ENCODE measurements around the gene CPSF3.

DNA sequence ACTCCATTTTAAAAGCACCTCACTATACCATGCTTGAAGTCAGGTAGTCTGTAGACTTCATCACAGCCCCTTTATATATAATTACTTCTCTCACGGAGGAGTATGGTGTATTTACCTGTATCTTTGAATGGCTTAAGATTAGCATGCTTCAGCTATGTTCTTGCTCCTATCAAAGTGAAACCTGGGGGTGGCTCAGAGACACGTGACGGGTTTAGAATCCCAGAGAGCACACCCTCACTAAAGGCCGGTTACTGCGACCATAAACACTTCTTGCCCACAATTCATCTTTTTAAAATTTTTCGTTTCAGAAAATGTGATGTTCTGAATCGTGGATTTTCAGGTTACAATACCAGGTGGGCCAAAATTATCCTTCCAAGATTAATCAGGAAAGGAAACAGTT, 54.5 kb downstream of the CPSF3 start:
- TF ChIP-seq, protein P1, sequence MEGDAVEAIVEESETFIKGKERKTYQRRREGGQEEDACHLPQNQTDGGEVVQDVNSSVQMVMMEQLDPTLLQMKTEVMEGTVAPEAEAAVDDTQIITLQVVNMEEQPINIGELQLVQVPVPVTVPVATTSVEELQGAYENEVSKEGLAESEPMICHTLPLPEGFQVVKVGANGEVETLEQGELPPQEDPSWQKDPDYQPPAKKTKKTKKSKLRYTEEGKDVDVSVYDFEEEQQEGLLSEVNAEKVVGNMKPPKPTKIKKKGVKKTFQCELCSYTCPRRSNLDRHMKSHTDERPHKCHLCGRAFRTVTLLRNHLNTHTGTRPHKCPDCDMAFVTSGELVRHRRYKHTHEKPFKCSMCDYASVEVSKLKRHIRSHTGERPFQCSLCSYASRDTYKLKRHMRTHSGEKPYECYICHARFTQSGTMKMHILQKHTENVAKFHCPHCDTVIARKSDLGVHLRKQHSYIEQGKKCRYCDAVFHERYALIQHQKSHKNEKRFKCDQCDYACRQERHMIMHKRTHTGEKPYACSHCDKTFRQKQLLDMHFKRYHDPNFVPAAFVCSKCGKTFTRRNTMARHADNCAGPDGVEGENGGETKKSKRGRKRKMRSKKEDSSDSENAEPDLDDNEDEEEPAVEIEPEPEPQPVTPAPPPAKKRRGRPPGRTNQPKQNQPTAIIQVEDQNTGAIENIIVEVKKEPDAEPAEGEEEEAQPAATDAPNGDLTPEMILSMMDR (IDR thresholded peaks at IDR 0.05 in 2 of 3, conservative IDR thresholded peaks at IDR 0.05 in 1 of 3; ENCODE audit: borderline replicate concordance in 1 of 3, insufficient read depth in 1 of 3, low read depth in 2 of 3, low read length in 2 of 3), result no peak
- TF ChIP-seq ZNF274 (IDR thresholded peaks at IDR 0.05; ENCODE audit: low read depth, low read length), result no peak
- TF ChIP-seq CBX3 (IDR thresholded peaks at IDR 0.05; ENCODE audit: low read depth), result no peak

Data from HCT116 (cell line).